22Rv1 (cell line): ENCODE data around the gene FYN.

ENCODE experiments used
- CTCF ChIP-seq: fragments of 450-650 bp; IDR thresholded peaks from 2 replicates; pipeline ENCODE4 v1.5.1; 2017; ENCODE audit warnings: mild to moderate bottlenecking
- ZFX ChIP-seq: fragments of 450-650 bp; IDR thresholded peaks from 2 replicates; pipeline ENCODE4 v1.6.1; 2017; ENCODE audit warnings: antibody characterized with exemption, borderline replicate concordance

- TF ChIP-seq CTCF = no peak
- TF ChIP-seq ZFX = no peak
Measured at GRCh38 chr6:111870742-111871064, 2.5 kb downstream of the FYN start.
